ENCODE measurements around the gene NEO1. TPM values are rescaled to one million over a fixed set of nuclear protein-coding genes. Genes with fewer than 3 reads are reported as not detected.
"Not testable (repeated sequence)": the region's sequence is repeated elsewhere in the genome, so short reads cannot be mapped to it uniquely, and the experiment has no call there.

Gene NEO1
- total and polyA plus RNA-seq, 11 donors, result 4.4 to 31.5 (median 11.9) TPM

DNA sequence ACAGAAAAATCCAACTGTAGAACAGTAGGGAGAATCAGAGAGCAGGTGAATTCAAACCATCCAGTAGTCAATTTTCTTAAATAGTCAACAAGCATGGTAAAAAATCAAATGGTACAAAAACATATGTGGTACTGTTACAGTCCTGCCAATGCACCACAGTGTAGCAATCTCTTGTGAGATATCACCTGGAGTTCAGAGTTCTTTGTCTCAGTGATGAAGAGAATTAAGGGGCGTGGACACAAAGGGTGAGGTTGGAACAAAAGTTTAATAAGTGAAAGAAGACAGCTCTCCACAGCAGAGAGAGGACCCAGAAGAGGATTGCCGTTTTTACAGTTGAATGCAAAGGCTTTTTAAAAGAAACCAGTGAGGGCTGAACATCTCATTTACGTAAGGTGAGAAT is 113.2 kb downstream of the NEO1 start:
- ATAC-seq (no peak), DNase-seq (no peak)
- intact Hi-C loops (cut with DNase I), result no loop called here
- 92 to 96% (median 94%) methylated on average over 3 of the region's 3 CpGs for WGBS, 4 donors
- no peak overlapping the region for H3K27ac ChIP-seq
- H3K36me3 ChIP-seq, result peaks cover 0 to 15% (median 0%) of the 10 kb centered on the region in 9 donors
- peaks cover 0 to 5% (median 0%) of the 10 kb centered on the region in 12 donors for H3K4me1 ChIP-seq
- no peak overlapping the region for H3K4me3 ChIP-seq
- H3K9me3 ChIP-seq, result peaks cover 0 to 14% (median 0%) of the 10 kb centered on the region in 12 donors
- H3K27me3 ChIP-seq, result no peaks in the 10 kb centered on the region
- TF ChIP-seq, protein P1, sequence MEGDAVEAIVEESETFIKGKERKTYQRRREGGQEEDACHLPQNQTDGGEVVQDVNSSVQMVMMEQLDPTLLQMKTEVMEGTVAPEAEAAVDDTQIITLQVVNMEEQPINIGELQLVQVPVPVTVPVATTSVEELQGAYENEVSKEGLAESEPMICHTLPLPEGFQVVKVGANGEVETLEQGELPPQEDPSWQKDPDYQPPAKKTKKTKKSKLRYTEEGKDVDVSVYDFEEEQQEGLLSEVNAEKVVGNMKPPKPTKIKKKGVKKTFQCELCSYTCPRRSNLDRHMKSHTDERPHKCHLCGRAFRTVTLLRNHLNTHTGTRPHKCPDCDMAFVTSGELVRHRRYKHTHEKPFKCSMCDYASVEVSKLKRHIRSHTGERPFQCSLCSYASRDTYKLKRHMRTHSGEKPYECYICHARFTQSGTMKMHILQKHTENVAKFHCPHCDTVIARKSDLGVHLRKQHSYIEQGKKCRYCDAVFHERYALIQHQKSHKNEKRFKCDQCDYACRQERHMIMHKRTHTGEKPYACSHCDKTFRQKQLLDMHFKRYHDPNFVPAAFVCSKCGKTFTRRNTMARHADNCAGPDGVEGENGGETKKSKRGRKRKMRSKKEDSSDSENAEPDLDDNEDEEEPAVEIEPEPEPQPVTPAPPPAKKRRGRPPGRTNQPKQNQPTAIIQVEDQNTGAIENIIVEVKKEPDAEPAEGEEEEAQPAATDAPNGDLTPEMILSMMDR (IDR thresholded peaks at IDR 0.05), result no peak

DNA sequence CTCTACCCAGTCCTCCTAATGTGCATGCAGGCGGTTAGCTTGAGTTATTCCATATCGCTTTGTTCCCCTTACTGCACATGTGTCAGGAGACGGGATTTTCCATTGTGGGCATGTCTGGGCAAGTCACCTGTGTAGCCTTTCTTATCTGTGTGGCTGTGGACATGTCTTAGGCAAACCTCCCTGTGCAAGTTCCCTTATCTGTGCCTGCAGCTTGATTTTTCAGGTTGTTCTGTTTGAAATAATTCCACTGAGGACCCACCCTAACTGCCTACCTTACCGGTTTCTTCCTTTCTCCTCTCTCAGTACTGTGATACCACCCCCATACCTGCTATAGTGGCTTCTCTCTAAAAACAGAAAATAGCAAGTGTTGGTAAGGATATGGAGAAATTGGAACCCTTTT is 113.6 kb downstream of the NEO1 start:
- ATAC-seq, result no peak

DNA sequence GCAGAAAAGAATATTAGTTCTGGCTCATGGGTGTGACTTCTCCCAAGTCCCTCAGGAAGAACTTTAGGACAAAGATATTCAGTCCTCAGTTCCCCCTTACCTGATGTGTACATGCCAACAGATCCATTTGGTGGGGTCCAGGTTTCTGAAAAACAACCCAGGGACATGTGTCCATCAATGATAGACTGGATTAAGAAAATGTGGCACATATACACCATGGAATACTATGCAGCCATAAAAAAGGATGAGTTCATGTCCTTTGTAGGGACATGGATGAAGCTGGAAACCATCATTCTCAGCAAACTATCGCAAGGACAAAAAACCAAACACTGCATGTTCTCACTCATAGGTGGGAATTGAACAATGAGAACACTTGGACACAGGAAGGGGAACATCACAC is 114.4 kb downstream of the NEO1 start:
- ATAC-seq; H3K27me3 ChIP-seq; DNase-seq; H3K4me1 ChIP-seq; intact Hi-C loops (cut with DNase I); H3K4me3 ChIP-seq; H3K27ac ChIP-seq: not testable (repeated sequence)
- Histone ChIP-seq H3K36me3 (peaks cover 0 to 15% (median 0%) of the 10 kb centered on the region in 9 donors), H3K9me3 (peaks cover 0 to 14% (median 0%) of the 10 kb centered on the region in 12 donors)
- 60% methylated on average over 1 of the region's 1 CpG; no CpG with 5 or more reads in 3 of the 4 donors for WGBS, 4 donors

More for the DNA sequence above, 113.6 kb downstream of the NEO1 start:
- intact Hi-C loops (cut with DNase I), result no loop called here
- no peak for DNase-seq
- no peak overlapping the region for H3K27ac ChIP-seq
- H3K27me3 ChIP-seq, result no peaks in the 10 kb centered on the region
- peaks cover 0 to 5% (median 0%) of the 10 kb centered on the region in 12 donors for H3K4me1 ChIP-seq
- WGBS, 4 donors, result 94 to 98% (median 96%) methylated on average over 4 of the region's 4 CpGs
- TF ChIP-seq, protein P1 (IDR thresholded peaks at IDR 0.05), result no peak
- TF ChIP-seq POLR2A (IDR thresholded peaks at IDR 0.05), result no peak
- H3K4me3 ChIP-seq, result no peak overlapping the region
- peaks cover 0 to 14% (median 0%) of the 10 kb centered on the region in 12 donors for H3K9me3 ChIP-seq
- peaks cover 0 to 15% (median 0%) of the 10 kb centered on the region in 9 donors for H3K36me3 ChIP-seq

DNA sequence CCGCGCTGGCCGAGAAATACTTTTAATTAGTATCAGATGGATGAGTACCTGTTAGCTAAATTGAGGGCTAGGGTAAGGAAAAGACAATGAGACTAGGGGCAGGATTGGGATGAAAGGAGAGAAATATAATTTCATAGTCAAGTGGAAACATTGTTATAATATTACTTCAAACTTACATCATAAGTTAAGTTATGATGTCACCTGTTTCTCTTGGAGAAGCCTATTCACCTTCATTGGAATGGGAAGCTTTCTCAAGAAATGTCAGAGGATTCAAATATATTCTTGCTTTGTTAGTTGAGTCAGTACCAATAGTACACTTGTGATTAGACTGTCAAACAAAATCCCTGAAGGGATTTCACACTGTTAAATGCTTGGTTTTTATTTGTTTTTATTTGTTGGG is 116.2 kb downstream of the NEO1 start:
- DNase-seq, result no peak
- Histone ChIP-seq H3K4me3 (no peak overlapping the region), H3K27ac (no peak overlapping the region), H3K36me3 (peaks cover 0 to 15% (median 0%) of the 10 kb centered on the region in 9 donors), H3K9me3 (peaks cover 0 to 14% (median 0%) of the 10 kb centered on the region in 12 donors), H3K27me3 (no peaks in the 10 kb centered on the region), H3K4me1 (no peaks in the 10 kb centered on the region)
- 92 to 99% (median 98%) methylated on average over 3 of the region's 3 CpGs for WGBS, 4 donors
- ATAC-seq, result no peak
- TF ChIP-seq POLR2A (IDR thresholded peaks at IDR 0.05), result no peak
- TF ChIP-seq, protein P1 (IDR thresholded peaks at IDR 0.05), result no peak
- intact Hi-C loops (cut with DNase I), result no loop called here

DNA sequence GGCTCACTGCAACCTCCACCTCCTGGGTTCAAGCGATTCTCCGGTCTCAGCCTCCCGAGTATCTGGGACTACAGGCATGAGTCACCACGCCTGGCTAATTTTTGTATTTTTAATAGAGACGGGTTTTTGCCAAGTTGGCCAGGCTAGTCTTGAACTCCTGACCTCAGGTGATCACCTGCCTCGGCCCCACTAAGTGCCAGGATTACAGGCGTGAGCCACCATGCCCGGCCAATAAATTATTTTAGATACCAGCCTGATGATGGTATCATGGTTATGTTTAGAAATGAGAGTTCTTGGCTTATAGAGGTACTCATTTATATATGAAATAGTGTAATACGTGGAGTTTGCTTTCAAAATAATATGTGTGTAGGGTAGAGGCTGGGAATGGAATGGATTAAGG is 119.4 kb downstream of the NEO1 start:
- intact Hi-C loops (cut with DNase I), result no loop called here
- WGBS, 4 donors, result 93 to 96% (median 95%) methylated on average over 9 of the region's 9 CpGs
- H3K27ac ChIP-seq, result no peak overlapping the region
- DNase-seq (no peak), ATAC-seq (no peak)
- no peaks in the 10 kb centered on the region for H3K4me1 ChIP-seq
- no peak overlapping the region for H3K4me3 ChIP-seq
- H3K27me3 ChIP-seq, result no peaks in the 10 kb centered on the region
- H3K36me3 ChIP-seq, result peaks cover 0 to 6% (median 0%) of the 10 kb centered on the region in 9 donors
- TF ChIP-seq, protein P1 (IDR thresholded peaks at IDR 0.05), result no peak
- no peak for TF ChIP-seq POLR2A (IDR thresholded peaks at IDR 0.05)
- no peaks in the 10 kb centered on the region for H3K9me3 ChIP-seq
